Activated CD8-positive, alpha-beta T cell treated with anti-CD3 and anti-CD28 coated beads, Interleukin-2, amount 10 ng/mL, durations not matched to agents 7 days and 5 days (primary cell): ENCODE results near the gene CDK17. TPM values are rescaled to one million over a fixed set of nuclear protein-coding genes. Genes with fewer than 3 reads are reported as not detected.
"Not testable (repeated sequence)": the region's sequence is repeated elsewhere in the genome, so short reads cannot be mapped to it uniquely, and the experiment has no call there.

Experiments used
- ATAC-seq: fragments of 150-1000 bp; cut with Tn5 transposase; one replicate; pipeline ENCODE4 v1.10.0; 2021; ENCODE audit warnings: moderate library complexity
- CTCF ChIA-PET: fragments of 350-600 bp; sonication (Branson Sonifier 250); formaldehyde crosslinking; loops from one replicate; lab custom pipeline; 2021; ENCODE audit warnings: antibody characterized with exemption; lab: Charles Lee
- POLR2A ChIA-PET: fragments of 350-600 bp; sonication (Branson Sonifier 250); formaldehyde crosslinking; loops from one replicate; lab custom pipeline; 2021; ENCODE audit warnings: antibody characterized with exemption; lab: Charles Lee
- DNase-seq: peaks from one replicate; pipeline ENCODE4 v3.0.0-alpha.2; 2020
- H3K27ac Mint-ChIP-seq: one replicate; pipeline ENCODE4 v1.8.0; 2021; ENCODE audit warnings: mild to moderate bottlenecking, mixed read lengths
- H3K27me3 Mint-ChIP-seq: one replicate; pipeline ENCODE4 v1.8.0; 2021; ENCODE audit warnings: low read depth, mixed read lengths
- H3K36me3 Mint-ChIP-seq: one replicate; pipeline ENCODE4 v1.8.0; 2021; ENCODE audit warnings: low read depth, mixed read lengths
- H3K4me1 Mint-ChIP-seq: one replicate; pipeline ENCODE4 v1.8.0; 2021; ENCODE audit warnings: low read depth, mixed read lengths
- H3K4me3 Mint-ChIP-seq: one replicate; pipeline ENCODE4 v1.8.0; 2021; ENCODE audit warnings: mild to moderate bottlenecking, mixed read lengths
- H3K9me3 Mint-ChIP-seq: one replicate; pipeline ENCODE4 v1.8.0; 2022; ENCODE audit warnings: mixed read lengths; ENCODE audit not compliant: insufficient read depth
- total RNA-seq, 2 experiments: library from RNA; stranded (reverse); gene quantifications; one replicate each; pipeline ENCODE4 v1.2.3, GENCODE V29; 2021

Gene CDK17
- total RNA-seq, 2 experiments from 2014 or later = 38.2 to 39.5 TPM

- DNase-seq, H3K27me3 Mint-ChIP-seq, CTCF ChIA-PET, POLR2A ChIA-PET, ATAC-seq, H3K4me3 Mint-ChIP-seq, H3K9me3 Mint-ChIP-seq, H3K27ac Mint-ChIP-seq: not testable (repeated sequence)
- H3K4me1 Mint-ChIP-seq = peaks cover 11% of the 10 kb centered on the region
- peaks cover 18% of the 10 kb centered on the region for H3K36me3 Mint-ChIP-seq
These were observed 82.4 kb downstream of the CDK17 start for GRCh38 chr12:96317801-96318200.

DNA sequence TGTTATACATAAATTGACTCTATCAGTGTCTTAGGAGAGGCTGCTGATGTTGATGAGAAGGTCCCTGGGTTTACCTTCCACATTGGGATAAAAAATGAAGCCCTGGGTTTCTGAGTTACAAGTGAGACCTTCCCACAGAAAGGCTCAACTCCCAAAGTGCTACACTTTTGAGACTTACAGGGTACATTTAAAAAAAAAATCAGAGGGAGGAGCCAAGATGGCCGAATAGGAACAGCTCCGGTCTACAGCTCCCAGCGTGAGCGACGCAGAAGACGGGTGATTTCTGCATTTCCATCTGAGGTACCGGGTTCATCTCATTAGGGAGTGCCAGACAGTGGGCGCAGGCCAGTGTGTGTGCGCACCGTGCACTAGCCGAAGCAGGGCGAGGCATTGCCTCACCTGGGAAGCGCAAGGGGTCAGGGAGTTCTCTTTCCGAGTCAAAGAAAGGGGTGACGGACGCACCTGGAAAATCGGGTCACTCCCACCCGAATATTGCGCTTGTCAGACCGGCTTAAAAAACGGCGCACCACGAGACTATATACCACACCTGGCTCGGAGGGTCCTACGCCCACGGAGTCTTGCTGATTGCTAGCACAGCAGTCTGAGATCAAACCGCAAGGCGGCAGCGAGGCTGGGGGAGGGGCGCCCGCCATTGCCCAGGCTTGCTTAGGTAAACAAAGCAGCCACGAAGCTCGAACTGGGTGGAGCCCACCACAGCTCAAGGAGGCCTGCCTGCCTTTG lies 84.3 kb downstream of the CDK17 start:
- ATAC-seq = peak; percentile 53
- Mint-ChIP-seq H3K4me3 (peak overlapping the region; percentile 84), H3K27ac (peak overlapping the region; percentile 72), H3K36me3 (peaks cover 12% of the 10 kb centered on the region), H3K4me1 (peaks cover 11% of the 10 kb centered on the region)
- not testable (repeated sequence) for DNase-seq, H3K9me3 Mint-ChIP-seq, H3K27me3 Mint-ChIP-seq
- ChIA-PET POLR2A (interaction anchor here (1.0 kb wide), 2 partner anchors 83 to 85 kb away, joined by 3 to 4 read pairs; no protein-coding TSS in a partner anchor), CTCF (interaction anchor here (1.0 to 1.2 kb wide), 3 partner anchors 9 to 34 kb away, joined by 3 to 4 read pairs (median 3); no protein-coding TSS in a partner anchor)

DNA sequence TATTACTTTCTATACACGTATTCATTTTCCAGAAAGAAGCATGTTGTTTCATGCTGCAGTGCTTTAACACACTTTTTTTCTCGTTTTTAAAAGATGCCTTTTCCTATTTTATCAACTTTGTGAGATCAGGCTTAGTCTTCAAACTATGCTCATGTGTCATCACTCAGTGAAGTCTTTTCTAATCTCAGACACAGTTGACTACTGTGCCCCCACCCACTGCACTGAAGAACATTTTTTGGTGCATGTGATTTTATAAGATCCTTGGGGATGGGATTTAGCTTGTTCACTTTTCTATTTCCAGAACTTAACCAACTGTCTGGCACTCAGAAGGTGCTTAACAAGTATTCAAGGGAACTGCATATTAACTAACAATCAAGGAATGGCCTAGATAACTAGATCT lies 85.5 kb downstream of the CDK17 start:
- CTCF ChIA-PET = interaction anchor here (0.7 to 1.2 kb wide), 4 partner anchors 12 to 355 kb away, joined by 3 to 4 read pairs (median 3); no protein-coding TSS in a partner anchor
- no peak for ATAC-seq
- no peaks in the 10 kb centered on the region for H3K27me3 Mint-ChIP-seq
- DNase-seq = no peak
- no peak overlapping the region for H3K27ac Mint-ChIP-seq
- POLR2A ChIA-PET = interaction anchor here (1.0 kb wide), 2 partner anchors 84 to 86 kb away, joined by 3 to 4 read pairs; no protein-coding TSS in a partner anchor
- peaks cover 11% of the 10 kb centered on the region for H3K4me1 Mint-ChIP-seq
- H3K36me3 Mint-ChIP-seq = peaks cover 15% of the 10 kb centered on the region
- no peaks in the 10 kb centered on the region for H3K9me3 Mint-ChIP-seq
- no peak overlapping the region for H3K4me3 Mint-ChIP-seq

DNA sequence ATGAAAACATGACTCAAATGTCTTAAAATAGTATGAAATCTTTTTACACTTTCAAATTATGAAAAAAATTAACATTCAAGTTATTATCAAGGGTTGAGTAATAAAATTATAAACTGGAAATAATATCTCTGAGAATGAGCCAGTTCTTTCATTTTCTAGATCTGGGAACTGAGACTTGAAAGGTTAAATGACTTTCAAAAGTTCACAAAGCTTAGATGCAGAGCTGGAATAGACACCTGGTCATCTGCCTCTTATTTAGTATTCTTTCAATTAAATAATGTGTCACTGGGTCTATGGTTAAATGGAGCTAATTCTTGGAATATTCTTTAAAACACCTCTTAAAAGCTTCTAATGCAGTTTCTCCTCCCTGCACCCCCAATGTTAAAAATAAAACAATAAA lies 86.6 kb downstream of the CDK17 start:
- H3K9me3 Mint-ChIP-seq = no peaks in the 10 kb centered on the region
- no peak for ATAC-seq
- no peak overlapping the region for H3K4me3 Mint-ChIP-seq
- no peak overlapping the region for H3K27ac Mint-ChIP-seq
- ChIA-PET CTCF (interaction anchor here (0.6 to 2.5 kb wide), 3 partner anchors 85 to 92 kb away, joined by 3 to 6 read pairs (median 4); partner anchors contain the start of gene CDK17), POLR2A (interaction anchor here (0.7 kb wide), 1 partner anchor 14 kb away, joined by 4 read pairs; no protein-coding TSS in a partner anchor)
- H3K27me3 Mint-ChIP-seq = no peaks in the 10 kb centered on the region
- H3K4me1 Mint-ChIP-seq = peaks cover 11% of the 10 kb centered on the region
- H3K36me3 Mint-ChIP-seq = peaks cover 21% of the 10 kb centered on the region
- no peak for DNase-seq

DNA sequence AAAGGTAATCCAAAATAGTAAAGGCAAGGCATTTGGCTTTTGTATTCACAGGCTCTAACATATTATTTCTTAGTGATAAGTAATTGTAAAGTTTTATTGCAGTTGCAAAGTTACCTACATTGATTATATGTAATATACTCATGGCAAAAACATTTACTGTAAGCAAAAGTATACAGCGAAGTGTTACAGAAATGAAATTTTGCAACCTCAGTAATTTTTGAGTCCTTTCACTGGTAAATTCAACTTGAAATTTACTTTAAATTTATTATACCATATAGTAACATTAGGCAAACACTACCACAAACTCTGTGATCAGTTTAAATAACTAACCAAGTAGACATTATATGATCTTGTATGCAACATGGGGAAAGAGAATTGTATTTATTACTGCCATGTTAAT lies 89.0 kb downstream of the CDK17 start:
- CTCF ChIA-PET = interaction anchor here (1.1 kb wide), 1 partner anchor 14 kb away, joined by 3 read pairs; no protein-coding TSS in a partner anchor
- ATAC-seq = no peak
- Mint-ChIP-seq H3K27me3 (no peaks in the 10 kb centered on the region), H3K9me3 (no peaks in the 10 kb centered on the region), H3K36me3 (peaks cover 20% of the 10 kb centered on the region), H3K27ac (no peak overlapping the region), H3K4me3 (no peak overlapping the region), H3K4me1 (peaks cover 12% of the 10 kb centered on the region)
- no peak for DNase-seq
- POLR2A ChIA-PET = interaction anchor here (0.6 to 1.6 kb wide), 2 partner anchors 39 to 89 kb away, joined by 3 to 4 read pairs; partner anchors contain the start of gene CDK17

GRCh38 chr12:96310067-96310466 lies 90.2 kb downstream of the CDK17 start:
- peaks cover 13% of the 10 kb centered on the region for H3K4me1 Mint-ChIP-seq
- peaks cover 20% of the 10 kb centered on the region for H3K36me3 Mint-ChIP-seq
- no peak overlapping the region for H3K4me3 Mint-ChIP-seq
- no peak for DNase-seq
- no peaks in the 10 kb centered on the region for H3K27me3 Mint-ChIP-seq
- CTCF ChIA-PET = interaction anchor here (0.8 kb wide), 1 partner anchor 90 kb away, joined by 3 read pairs; the partner anchor contains the start of gene CDK17
- no peaks in the 10 kb centered on the region for H3K9me3 Mint-ChIP-seq
- no peak overlapping the region for H3K27ac Mint-ChIP-seq
- no peak for ATAC-seq
- POLR2A ChIA-PET = interaction anchor here (0.6 to 1.6 kb wide), 2 partner anchors 12 to 90 kb away, joined by 3 to 4 read pairs; partner anchors contain the start of gene CDK17

GRCh38 chr12:96308881-96309280 lies 91.4 kb downstream of the CDK17 start:
- peaks cover 18% of the 10 kb centered on the region for H3K36me3 Mint-ChIP-seq
- no peaks in the 10 kb centered on the region for H3K9me3 Mint-ChIP-seq
- POLR2A ChIA-PET = no interaction called here
- no peak for ATAC-seq
- no peak overlapping the region for H3K27ac Mint-ChIP-seq
- H3K4me3 Mint-ChIP-seq = no peak overlapping the region
- DNase-seq = no peak
- CTCF ChIA-PET = no interaction called here
- no peaks in the 10 kb centered on the region for H3K27me3 Mint-ChIP-seq
- peaks cover 9% of the 10 kb centered on the region for H3K4me1 Mint-ChIP-seq

DNA sequence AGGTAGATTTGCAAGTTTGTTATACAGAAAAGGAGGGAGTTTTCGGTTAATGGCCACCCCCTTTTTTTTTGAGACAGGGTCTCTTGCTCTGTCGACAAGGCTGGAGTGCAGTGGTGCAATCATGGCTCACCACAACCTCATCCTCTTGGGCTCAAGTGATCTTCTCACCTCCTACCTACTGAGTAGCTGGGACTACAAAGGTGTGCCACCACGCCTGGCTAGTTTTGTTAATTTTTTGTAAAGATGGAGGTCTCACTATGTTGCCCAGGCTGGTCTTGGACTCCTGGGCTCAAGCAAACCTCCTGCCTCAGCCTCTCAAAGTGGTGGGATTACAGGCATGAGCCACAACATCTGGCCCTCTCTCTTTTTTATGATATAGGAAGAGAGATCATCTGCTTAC lies 94.6 kb downstream of the CDK17 start:
- no peak overlapping the region for H3K4me3 Mint-ChIP-seq
- no peak overlapping the region for H3K27ac Mint-ChIP-seq
- POLR2A ChIA-PET = interaction anchor here (0.6 kb wide), 1 partner anchor 85 kb away, joined by 3 read pairs; no protein-coding TSS in a partner anchor
- peak; percentile 27 for ATAC-seq
- no peak for DNase-seq
- H3K27me3 Mint-ChIP-seq = no peaks in the 10 kb centered on the region
- CTCF ChIA-PET = no interaction called here
- no peaks in the 10 kb centered on the region for H3K9me3 Mint-ChIP-seq
- H3K36me3 Mint-ChIP-seq = peaks cover 16% of the 10 kb centered on the region
- peaks cover 12% of the 10 kb centered on the region for H3K4me1 Mint-ChIP-seq

GRCh38 chr12:96303653-96304052 lies 96.6 kb downstream of the CDK17 start:
- no peaks in the 10 kb centered on the region for H3K27me3 Mint-ChIP-seq
- ATAC-seq (no peak), DNase-seq (no peak)
- no peaks in the 10 kb centered on the region for H3K9me3 Mint-ChIP-seq
- peaks cover 12% of the 10 kb centered on the region for H3K4me1 Mint-ChIP-seq
- ChIA-PET CTCF (interaction anchor here (1.3 to 1.8 kb wide), 2 partner anchors 96 to 185 kb away, joined by 3 to 4 read pairs; partner anchors contain the start of gene CFAP54), POLR2A (no interaction called here)
- peaks cover 16% of the 10 kb centered on the region for H3K36me3 Mint-ChIP-seq
- H3K27ac Mint-ChIP-seq = no peak overlapping the region
- H3K4me3 Mint-ChIP-seq = no peak overlapping the region

GRCh38 chr12:96302687-96303310 lies 97.4 kb downstream of the CDK17 start:
- CTCF ChIA-PET = interaction anchor here (0.8 to 1.8 kb wide), 5 partner anchors 12 to 214 kb away, joined by 3 to 4 read pairs (median 3); partner anchors contain the start of gene CFAP54
- H3K9me3 Mint-ChIP-seq = no peaks in the 10 kb centered on the region
- H3K36me3 Mint-ChIP-seq = peaks cover 17% of the 10 kb centered on the region

GRCh38 chr12:96301732-96302131 lies 98.5 kb downstream of the CDK17 start:
- Mint-ChIP-seq H3K27ac (no peak overlapping the region), H3K4me3 (no peak overlapping the region), H3K9me3 (no peaks in the 10 kb centered on the region), H3K36me3 (peaks cover 22% of the 10 kb centered on the region), H3K4me1 (peaks cover 11% of the 10 kb centered on the region), H3K27me3 (no peaks in the 10 kb centered on the region)
- CTCF ChIA-PET = no interaction called here
- ATAC-seq (no peak), DNase-seq (no peak)
- POLR2A ChIA-PET = no interaction called here

More at GRCh38 chr12:96302687-96303310, 97.4 kb downstream of the CDK17 start:
- Mint-ChIP-seq H3K27ac (no peak overlapping the region), H3K4me3 (no peak overlapping the region), H3K4me1 (peaks cover 12% of the 10 kb centered on the region), H3K27me3 (no peaks in the 10 kb centered on the region)
- no peak for DNase-seq
- no peak for ATAC-seq
- POLR2A ChIA-PET = no interaction called here
